Lung (tissue), 12 donors: Measurements from ENCODE around the gene NAGLU. TPM values are rescaled to one million over a fixed set of nuclear protein-coding genes. Genes with fewer than 3 reads are reported as not detected.
"Not testable (repeated sequence)": the region's sequence is repeated elsewhere in the genome, so short reads cannot be mapped to it uniquely, and the experiment has no call there.

Source experiments
- ATAC-seq: fragments of 200-7000 bp; cut with Tn5 transposase; one replicate; pipeline ENCODE4 v1.9.1; 2020; ENCODE audit warnings: moderate number of reproducible peaks; ENCODE audit not compliant: insufficient read depth, low FRiP score
- DNase-seq, 3 donors: peaks; one replicate each; pipeline ENCODE4 v3.0.0-alpha.2; 2013 to 2017
- H3K27ac ChIP-seq, 2 donors: one replicate each; pipeline ENCODE4 v1.5.1; 2013; ENCODE audit warnings: mild to moderate bottlenecking in 2 of 2, moderate library complexity in 2 of 2, control low read depth in 1 of 2, inconsistent platforms in 1 of 2, low read depth in 1 of 2, low read length in 1 of 2
- H3K27me3 ChIP-seq, 3 donors: one replicate each; pipeline ENCODE4 v1.5.1; 2013; ENCODE audit warnings: low read length in 2 of 3; ENCODE audit not compliant: control insufficient read depth in 3 of 3, insufficient read depth in 3 of 3
- H3K36me3 ChIP-seq, 4 donors: one replicate each; pipeline ENCODE4 v1.5.1; 2013; ENCODE audit warnings: low read length in 4 of 4, mild to moderate bottlenecking in 1 of 4, moderate library complexity in 1 of 4; ENCODE audit not compliant: control insufficient read depth in 4 of 4, insufficient read depth in 4 of 4
- H3K4me1 ChIP-seq, 5 donors: one replicate each; pipeline ENCODE4 v1.5.1; 2013; ENCODE audit warnings: low read length in 5 of 5, mild to moderate bottlenecking in 2 of 5, moderate library complexity in 1 of 5; ENCODE audit not compliant: control insufficient read depth in 5 of 5, insufficient read depth in 5 of 5
- H3K4me3 ChIP-seq: one replicate; pipeline ENCODE4 v1.5.1; 2013; ENCODE audit warnings: mild to moderate bottlenecking, control low read depth, moderate library complexity
- H3K9ac ChIP-seq, 2 donors: one replicate each; pipeline ENCODE4 v1.5.1; 2013; ENCODE audit warnings: low read length in 2 of 2, control low read depth in 1 of 2; ENCODE audit not compliant: insufficient read depth in 1 of 2
- H3K9me3 ChIP-seq, 4 donors: one replicate each; pipeline ENCODE4 v1.5.1; 2013; ENCODE audit warnings: low read length in 3 of 4, mild to moderate bottlenecking in 1 of 4, moderate library complexity in 1 of 4; ENCODE audit not compliant: control insufficient read depth in 4 of 4, insufficient read depth in 3 of 4
- CTCF ChIP-seq: IDR thresholded peaks from 2 replicates; pipeline ENCODE4 v1.5.1; 2012; ENCODE audit warnings: mild to moderate bottlenecking; ENCODE audit errors: control extremely low read depth, extremely low read depth
- WGBS, 2 donors: extraction: QIAGEN DNeasy Blood & Tissue Kit; methylation state at CpG; one replicate each; pipeline ENCODE4 v1.1.7; 2013; 5-methylcytosine and 5-hydroxymethylcytosine counted together
- polyA plus RNA-seq, 2 donors: library from polyadenylated mRNA; stranded (reverse); fragments of 200-250 nt; gene quantifications; one replicate each; pipeline ENCODE4 v1.2.1, GENCODE V29; 2013
- total RNA-seq, 2 donors: library from RNA; depleted of rRNA in 1 of 2; stranded (reverse); fragments of >200 nt in 1 of 2; gene quantifications; one replicate each; pipeline ENCODE4 v1.2.1, GENCODE V29; 2014 to 2021
- donor health status: control.
- donor health status: control.
- donor health status: Bipolar disorder and iron deficiency.
- donor health status: healthy.
- donor health status: DM: yes; HTN: yes; CAD: no.

The NAGLU gene
- total and polyA plus RNA-seq, 4 donors: 16.8 to 69.8 (median 35.1) TPM

- ATAC-seq (no peak), DNase-seq (no peak)
- Histone ChIP-seq H3K27ac (peak overlapping the region in 1 of 2 donors; percentile 37), H3K36me3 (peaks cover 5 to 50% (median 9%) of the 10 kb centered on the region in 4 donors), H3K9ac (no peak overlapping the region), H3K27me3 (no peaks in the 10 kb centered on the region), H3K4me1 (peaks cover 0 to 8% (median 0%) of the 10 kb centered on the region in 5 donors), H3K4me3 (no peak overlapping the region), H3K9me3 (no peaks in the 10 kb centered on the region)
- no peak for TF ChIP-seq CTCF
- 79 to 87% methylated on average over 16 to 17 of the region's 17 CpGs for WGBS, 2 donors
Measured at GRCh38 chr17:42541041-42541833, 5.2 kb downstream of the NAGLU start.

- Histone ChIP-seq H3K4me3 (no peak overlapping the region), H3K4me1 (peaks cover 0 to 2% (median 0%) of the 10 kb centered on the region in 5 donors), H3K9ac (no peak overlapping the region), H3K9me3 (no peaks in the 10 kb centered on the region), H3K27me3 (no peaks in the 10 kb centered on the region), H3K27ac (no peak overlapping the region), H3K36me3 (peaks cover 5 to 47% (median 9%) of the 10 kb centered on the region in 4 donors)
- no peak for ATAC-seq
- no peak for TF ChIP-seq CTCF
- no peak for DNase-seq
- 93 to 96% methylated on average over 39 of the region's 39 CpGs for WGBS, 2 donors
Measured at GRCh38 chr17:42543190-42544079, 7.4 kb downstream of the NAGLU start.

- Histone ChIP-seq H3K36me3 (peaks cover 2 to 34% (median 4%) of the 10 kb centered on the region in 4 donors), H3K4me1 (peaks cover 0 to 2% (median 0%) of the 10 kb centered on the region in 5 donors), H3K4me3 (no peak overlapping the region), H3K27me3 (no peaks in the 10 kb centered on the region), H3K9me3 (no peaks in the 10 kb centered on the region), H3K9ac (no peak overlapping the region), H3K27ac (no peak overlapping the region)
- ATAC-seq (no peak), DNase-seq (no peak)
- no peak for TF ChIP-seq CTCF
- 75 to 80% methylated on average over 8 of the region's 8 CpGs for WGBS, 2 donors
Measured at GRCh38 chr17:42544874-42545283, 8.8 kb downstream of the NAGLU start.

- H3K27me3 ChIP-seq, H3K9ac ChIP-seq, H3K4me1 ChIP-seq, H3K9me3 ChIP-seq, ATAC-seq, H3K4me3 ChIP-seq, DNase-seq, H3K27ac ChIP-seq: not testable (repeated sequence)
- WGBS, 2 donors: 93% methylated on average over 7 to 9 of the region's 9 CpGs
- peaks cover 2 to 31% (median 4%) of the 10 kb centered on the region in 4 donors for H3K36me3 ChIP-seq
Measured at GRCh38 chr17:42545755-42546505, 9.9 kb downstream of the NAGLU start.
